Adrenal gland (tissue), 5 donors: ENCODE measurements around the gene ABCA13.

Experiments
- POLR2A ChIP-seq, 2 donors: fragments of 450-650 bp; IDR thresholded peaks; one replicate each; pipeline ENCODE4 v1.6.1; 2017; ENCODE audit warnings: antibody characterized with exemption in 2 of 2, mild to moderate bottlenecking in 2 of 2, moderate library complexity in 1 of 2
- TF ChIP-seq, protein P1 (sequence below), 6 experiments: fragments of 450-650 bp in 4 of 6; fragments of 200-600 bp in 2 of 6; sonication (generic) in 1 of 6; IDR thresholded peaks; 1 replicate in 5 of 6; 2 replicates in 1 of 6; pipeline versions ENCODE4 v1.5.1 to v1.8.0; 2016 to 2021; ENCODE audit warnings: antibody characterized with exemption in 6 of 6, mild to moderate bottlenecking in 2 of 6, moderate library complexity in 1 of 6
- donor health status: DM: no; HTN: no; CAD: no.

DNA sequence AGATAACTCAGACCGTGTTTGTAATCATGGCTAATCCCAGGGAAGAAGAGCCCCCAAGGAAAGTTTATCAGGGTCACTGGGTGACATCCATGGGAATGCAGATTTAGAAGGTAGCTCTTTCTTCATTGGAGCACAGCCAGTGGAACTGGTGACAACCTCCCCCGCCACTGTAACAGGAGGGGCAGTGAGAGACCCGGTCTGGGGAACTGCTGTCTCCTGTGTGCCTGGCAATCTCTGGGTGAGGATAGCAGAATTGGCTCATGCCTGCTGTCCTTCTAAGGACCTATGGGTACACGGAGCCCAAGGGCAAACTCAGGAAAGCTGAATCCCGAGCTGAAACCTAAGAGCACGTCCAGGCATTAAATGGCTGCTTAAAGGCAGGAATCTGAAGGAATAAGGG lies 341.6 kb downstream of the ABCA13 start:
- TF ChIP-seq, protein P1, sequence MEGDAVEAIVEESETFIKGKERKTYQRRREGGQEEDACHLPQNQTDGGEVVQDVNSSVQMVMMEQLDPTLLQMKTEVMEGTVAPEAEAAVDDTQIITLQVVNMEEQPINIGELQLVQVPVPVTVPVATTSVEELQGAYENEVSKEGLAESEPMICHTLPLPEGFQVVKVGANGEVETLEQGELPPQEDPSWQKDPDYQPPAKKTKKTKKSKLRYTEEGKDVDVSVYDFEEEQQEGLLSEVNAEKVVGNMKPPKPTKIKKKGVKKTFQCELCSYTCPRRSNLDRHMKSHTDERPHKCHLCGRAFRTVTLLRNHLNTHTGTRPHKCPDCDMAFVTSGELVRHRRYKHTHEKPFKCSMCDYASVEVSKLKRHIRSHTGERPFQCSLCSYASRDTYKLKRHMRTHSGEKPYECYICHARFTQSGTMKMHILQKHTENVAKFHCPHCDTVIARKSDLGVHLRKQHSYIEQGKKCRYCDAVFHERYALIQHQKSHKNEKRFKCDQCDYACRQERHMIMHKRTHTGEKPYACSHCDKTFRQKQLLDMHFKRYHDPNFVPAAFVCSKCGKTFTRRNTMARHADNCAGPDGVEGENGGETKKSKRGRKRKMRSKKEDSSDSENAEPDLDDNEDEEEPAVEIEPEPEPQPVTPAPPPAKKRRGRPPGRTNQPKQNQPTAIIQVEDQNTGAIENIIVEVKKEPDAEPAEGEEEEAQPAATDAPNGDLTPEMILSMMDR (IDR thresholded peaks at IDR 0.05), result no peak
- TF ChIP-seq POLR2A (IDR thresholded peaks at IDR 0.05), result no peak
